Hepatocyte (in vitro differentiated cells): ENCODE measurements around the gene F12. TPM values are rescaled to one million over a fixed set of nuclear protein-coding genes. Genes with fewer than 3 reads are reported as not detected.

ENCODE experiments used
- DNase-seq: peaks from one replicate; pipeline ENCODE4 v3.0.0-alpha.2; 2016; ENCODE audit warnings: low spot score
- H2AFZ ChIP-seq: fragments of 200-600 bp; sonication (generic); 2 replicates; pipeline ENCODE4 v1.6.0; 2016; ENCODE audit warnings: antibody characterized with exemption, mild to moderate bottlenecking
- H3K27ac ChIP-seq: fragments of 200-600 bp; sonication (generic); 2 replicates; pipeline ENCODE4 v1.5.1; 2016; ENCODE audit warnings: mild to moderate bottlenecking
- H3K27me3 ChIP-seq: fragments of 200-600 bp; sonication (generic); 2 replicates; pipeline ENCODE4 v1.6.1; 2016
- H3K36me3 ChIP-seq: fragments of 200-600 bp; sonication (generic); replicated peaks from 2 replicates; pipeline ENCODE4 v1.5.1; 2016; ENCODE audit warnings: low read depth; ENCODE audit not compliant: insufficient read depth
- H3K4me1 ChIP-seq: fragments of 200-600 bp; sonication (generic); 2 replicates; pipeline ENCODE4 v1.5.1; 2016; ENCODE audit warnings: mild to moderate bottlenecking, moderate library complexity; ENCODE audit not compliant: insufficient read depth
- H3K4me2 ChIP-seq: fragments of 200-600 bp; sonication (generic); 2 replicates; pipeline ENCODE4 v1.6.0; 2016
- H3K4me3 ChIP-seq: fragments of 200-600 bp; sonication (generic); 2 replicates; pipeline ENCODE4 v1.5.1; 2016; ENCODE audit warnings: mild to moderate bottlenecking
- H3K79me2 ChIP-seq: fragments of 200-600 bp; sonication (generic); 2 replicates; pipeline ENCODE4 v1.6.0; 2017; ENCODE audit warnings: mild to moderate bottlenecking
- H3K9me2 ChIP-seq: fragments of 200-600 bp; sonication (generic); replicated peaks from 2 replicates; pipeline ENCODE4 v1.6.0; 2017; ENCODE audit warnings: mild to moderate bottlenecking; ENCODE audit not compliant: insufficient read depth
- H3K9me3 ChIP-seq: fragments of 200-600 bp; sonication (generic); 2 replicates; pipeline ENCODE4 v1.5.1; 2016; ENCODE audit warnings: low read depth, mild to moderate bottlenecking
- H4K20me1 ChIP-seq: fragments of 200-600 bp; sonication (generic); 2 replicates; pipeline ENCODE4 v1.6.0; 2016; ENCODE audit warnings: mild to moderate bottlenecking; ENCODE audit not compliant: insufficient read depth, poor library complexity, severe bottlenecking
- EZH2 ChIP-seq: fragments of 200-600 bp; sonication (generic); IDR thresholded peaks from 2 replicates; pipeline ENCODE4 v1.6.1; 2016; ENCODE audit warnings: antibody characterized with exemption, mild to moderate bottlenecking, borderline replicate concordance
- EZH2phosphoT487 ChIP-seq: fragments of 200-600 bp; sonication (generic); IDR thresholded peaks from one replicate; pipeline ENCODE4 v1.6.1; 2018; ENCODE audit warnings: antibody characterized with exemption, mild to moderate bottlenecking, low read depth, moderate library complexity; ENCODE audit not compliant: unreplicated experiment, severe bottlenecking
- WGBS: methylation state at CpG from one replicate; pipeline ENCODE4 v1.1.6; 2016; ENCODE audit warnings: low lambda C conversion rate; ENCODE audit errors: missing lambda C conversion rate; 5-methylcytosine and 5-hydroxymethylcytosine counted together
- polyA plus RNA-seq: library from polyadenylated mRNA; unstranded; fragments of >200 nt; fragmentation: Nextera tagmentation; extraction: Ambion mirVana; gene quantifications from 2 replicates; pipeline ENCODE4 v1.2.1, GENCODE V29; 2016
- total RNA-seq: library from RNA; depleted of rRNA; stranded (reverse); fragments of >200 nt; gene quantifications from 2 replicates; pipeline ENCODE4 v1.2.3, GENCODE V29; 2014
- TF ChIP-seq, protein P1 (sequence below): fragments of 200-600 bp; sonication (generic); IDR thresholded peaks from 2 replicates; pipeline ENCODE4 v1.5.1; 2016; ENCODE audit warnings: antibody characterized with exemption, mild to moderate bottlenecking; ENCODE audit not compliant: poor library complexity

Gene F12
- total and polyA plus RNA-seq, 2 experiments from 2014 or later = 18.2 to 46.6 TPM

DNA sequence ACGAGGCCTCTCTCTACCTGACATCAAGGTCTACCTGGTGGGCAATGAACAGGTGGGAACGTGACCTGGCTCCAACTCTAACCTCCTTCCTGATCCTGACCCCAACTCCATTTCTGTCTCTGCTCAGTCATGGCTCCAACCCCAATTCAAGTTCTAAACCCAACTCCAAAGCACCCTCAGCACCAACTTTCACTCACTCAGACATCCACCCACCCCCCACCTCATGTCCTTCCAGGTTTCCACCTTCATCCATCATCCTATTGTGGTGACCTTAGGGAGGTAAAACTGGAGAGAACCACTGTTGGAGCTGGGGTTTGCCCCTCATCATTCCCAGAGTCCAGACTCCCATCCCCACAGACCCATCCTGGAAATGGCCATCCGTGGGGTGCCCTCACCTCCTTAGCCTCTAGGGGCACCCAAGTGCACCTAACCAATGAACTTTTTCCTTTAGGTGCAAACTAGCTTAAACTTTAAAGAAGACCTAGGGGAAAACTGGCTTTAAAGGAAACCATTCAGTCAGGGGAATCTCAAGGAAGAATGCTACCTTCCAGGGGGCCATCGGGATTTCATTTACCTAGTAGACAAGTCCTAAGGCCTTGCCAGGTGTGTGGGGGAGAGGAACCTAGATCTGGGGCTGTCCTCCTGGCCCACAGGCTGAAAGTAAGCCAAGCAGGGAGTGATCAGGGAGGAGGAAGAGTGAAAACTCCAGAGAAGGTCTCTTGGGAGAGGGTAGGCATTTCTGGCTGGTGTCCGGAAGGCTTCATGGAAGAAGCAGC is 40.3 kb downstream of the F12 start:
- Histone ChIP-seq H3K36me3 (no peaks in the 10 kb centered on the region), H3K79me2 (peaks cover 5% of the 10 kb centered on the region), H3K27me3 (no peaks in the 10 kb centered on the region), H3K27ac (no peak overlapping the region), H4K20me1 (no peaks in the 10 kb centered on the region), H3K9me2 (no peaks in the 10 kb centered on the region), H2AFZ (no peak overlapping the region), H3K4me1 (peaks cover 16% of the 10 kb centered on the region), H3K4me3 (no peak overlapping the region), H3K9me3 (no peaks in the 10 kb centered on the region), H3K4me2 (no peak overlapping the region)
- peak; percentile 57 for DNase-seq
- TF ChIP-seq, protein P1, sequence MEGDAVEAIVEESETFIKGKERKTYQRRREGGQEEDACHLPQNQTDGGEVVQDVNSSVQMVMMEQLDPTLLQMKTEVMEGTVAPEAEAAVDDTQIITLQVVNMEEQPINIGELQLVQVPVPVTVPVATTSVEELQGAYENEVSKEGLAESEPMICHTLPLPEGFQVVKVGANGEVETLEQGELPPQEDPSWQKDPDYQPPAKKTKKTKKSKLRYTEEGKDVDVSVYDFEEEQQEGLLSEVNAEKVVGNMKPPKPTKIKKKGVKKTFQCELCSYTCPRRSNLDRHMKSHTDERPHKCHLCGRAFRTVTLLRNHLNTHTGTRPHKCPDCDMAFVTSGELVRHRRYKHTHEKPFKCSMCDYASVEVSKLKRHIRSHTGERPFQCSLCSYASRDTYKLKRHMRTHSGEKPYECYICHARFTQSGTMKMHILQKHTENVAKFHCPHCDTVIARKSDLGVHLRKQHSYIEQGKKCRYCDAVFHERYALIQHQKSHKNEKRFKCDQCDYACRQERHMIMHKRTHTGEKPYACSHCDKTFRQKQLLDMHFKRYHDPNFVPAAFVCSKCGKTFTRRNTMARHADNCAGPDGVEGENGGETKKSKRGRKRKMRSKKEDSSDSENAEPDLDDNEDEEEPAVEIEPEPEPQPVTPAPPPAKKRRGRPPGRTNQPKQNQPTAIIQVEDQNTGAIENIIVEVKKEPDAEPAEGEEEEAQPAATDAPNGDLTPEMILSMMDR = peak; percentile 46
- TF ChIP-seq EZH2phosphoT487 (no peak), EZH2 (no peak)
- 74% methylated on average over 5 of the region's 5 CpGs for WGBS

DNA sequence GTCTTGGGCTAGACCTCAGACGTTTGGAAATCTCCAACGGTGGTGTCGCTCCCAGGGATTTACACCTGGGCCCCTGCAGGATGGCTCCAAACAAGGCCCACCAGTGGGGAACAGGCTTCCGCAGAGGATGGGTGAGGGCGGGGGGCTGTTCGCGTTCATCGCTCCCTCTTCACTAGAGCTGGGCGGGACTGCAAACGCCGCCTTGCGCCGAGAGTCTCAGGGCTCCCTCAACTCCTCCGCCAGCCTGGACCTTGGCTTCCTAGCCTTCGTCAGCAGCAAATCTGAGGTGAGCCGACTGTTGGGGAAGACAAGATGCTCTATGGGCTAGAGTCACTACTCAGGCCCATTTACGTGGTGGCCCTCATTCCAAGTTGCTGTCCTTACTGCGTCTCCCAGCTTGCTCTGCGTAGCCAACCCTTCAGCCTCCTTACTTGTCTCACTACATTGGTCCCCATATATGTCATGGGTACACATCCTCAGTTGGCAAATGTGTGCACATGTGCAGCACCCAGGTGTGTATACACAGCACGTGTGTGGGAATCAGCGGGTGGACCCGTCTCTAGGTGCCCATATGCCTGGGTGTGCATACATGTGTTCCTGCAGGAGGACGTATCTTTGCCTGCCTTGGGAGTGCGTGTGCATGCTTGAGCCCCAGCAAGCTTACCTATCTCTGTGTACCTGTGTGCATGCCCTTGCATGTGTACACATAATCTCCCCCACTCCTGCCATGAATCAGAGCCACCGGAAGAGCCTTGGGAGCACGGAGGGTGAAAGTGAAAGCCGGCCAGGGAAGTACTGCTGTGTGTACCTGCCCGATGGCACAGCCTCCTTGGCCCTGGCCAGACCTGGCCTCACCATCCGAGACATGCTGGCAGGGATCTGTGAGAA is 41.1 kb downstream of the F12 start:
- no peak for DNase-seq
- H3K79me2 ChIP-seq = peaks cover 5% of the 10 kb centered on the region
- WGBS = 92% methylated on average over 29 of the region's 29 CpGs
- no peaks in the 10 kb centered on the region for H3K9me2 ChIP-seq
- H4K20me1 ChIP-seq = no peaks in the 10 kb centered on the region
- no peak overlapping the region for H3K27ac ChIP-seq
- H2AFZ ChIP-seq = no peak overlapping the region
- H3K4me1 ChIP-seq = peaks cover 21% of the 10 kb centered on the region
- H3K27me3 ChIP-seq = no peaks in the 10 kb centered on the region
- no peak overlapping the region for H3K4me3 ChIP-seq
- TF ChIP-seq EZH2phosphoT487 = no peak
- TF ChIP-seq, protein P1 = no peak
- TF ChIP-seq EZH2 = no peak
- H3K36me3 ChIP-seq = no peaks in the 10 kb centered on the region
- H3K4me2 ChIP-seq = peak overlapping the region; percentile 92
- H3K9me3 ChIP-seq = no peaks in the 10 kb centered on the region

DNA sequence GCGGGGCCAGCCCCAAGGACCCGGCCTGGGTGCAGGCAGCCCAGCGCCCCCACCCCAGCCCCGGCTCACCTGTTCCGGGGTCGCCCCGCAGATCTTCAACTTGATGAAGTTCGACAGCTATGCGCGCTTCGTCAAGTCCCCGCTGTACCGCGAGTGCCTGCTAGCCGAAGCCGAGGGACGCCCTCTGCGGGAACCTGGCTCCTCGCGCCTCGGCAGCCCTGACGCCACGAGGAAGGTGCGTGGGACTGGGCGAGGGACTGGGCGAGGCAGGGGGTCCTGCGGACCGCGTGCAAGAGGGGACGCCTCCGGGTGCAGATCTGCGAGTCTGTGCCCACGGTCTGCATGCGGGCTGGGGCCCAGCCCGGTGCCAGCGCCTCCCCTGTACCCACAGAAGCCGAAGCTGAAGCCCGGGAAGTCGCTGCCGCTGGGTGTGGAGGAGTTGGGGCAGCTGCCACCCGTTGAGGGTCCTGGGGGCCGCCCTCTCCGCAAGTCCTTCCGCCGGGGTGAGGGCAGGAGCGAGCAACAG is 42.0 kb downstream of the F12 start:
- Histone ChIP-seq H3K27me3 (no peaks in the 10 kb centered on the region), H3K4me2 (peak overlapping the region; percentile 92), H3K4me1 (peaks cover 28% of the 10 kb centered on the region), H3K4me3 (no peak overlapping the region), H3K9me2 (no peaks in the 10 kb centered on the region), H3K36me3 (no peaks in the 10 kb centered on the region), H3K27ac (peak overlapping the region; percentile 8), H4K20me1 (no peaks in the 10 kb centered on the region), H2AFZ (peak overlapping the region; percentile 66), H3K9me3 (no peaks in the 10 kb centered on the region), H3K79me2 (peaks cover 5% of the 10 kb centered on the region)
- no peak for DNase-seq
- 41% methylated on average over 40 of the region's 46 CpGs for WGBS
- TF ChIP-seq EZH2 = no peak
- TF ChIP-seq EZH2phosphoT487 = no peak
- TF ChIP-seq, protein P1 = no peak
